ENCODE results near the gene YIPF3.

YIPF3 gene

DNA sequence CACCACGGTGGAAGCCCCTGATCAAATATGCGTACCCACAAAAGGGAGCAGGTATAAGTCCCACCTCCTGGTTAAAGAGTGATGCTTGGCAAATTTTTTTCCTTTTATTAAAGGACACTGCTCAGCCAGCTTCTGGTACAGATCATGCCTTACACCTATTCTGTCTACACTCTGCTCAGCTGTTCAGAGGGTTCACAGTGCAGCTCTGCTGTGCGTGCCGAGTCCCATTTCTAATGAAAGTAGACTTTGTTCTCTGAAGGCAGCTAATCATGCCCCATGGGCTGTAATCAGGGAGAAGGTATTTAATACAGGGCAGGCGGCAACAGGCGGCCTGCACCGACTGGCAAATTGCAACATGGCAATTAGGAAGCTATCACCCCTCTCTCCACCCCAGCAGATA lies 22.9 kb downstream of the YIPF3 start:
- in situ Hi-C loops (cut with MboI; ENCODE audit: low sequenced_read_pairs), result no loop called here

DNA sequence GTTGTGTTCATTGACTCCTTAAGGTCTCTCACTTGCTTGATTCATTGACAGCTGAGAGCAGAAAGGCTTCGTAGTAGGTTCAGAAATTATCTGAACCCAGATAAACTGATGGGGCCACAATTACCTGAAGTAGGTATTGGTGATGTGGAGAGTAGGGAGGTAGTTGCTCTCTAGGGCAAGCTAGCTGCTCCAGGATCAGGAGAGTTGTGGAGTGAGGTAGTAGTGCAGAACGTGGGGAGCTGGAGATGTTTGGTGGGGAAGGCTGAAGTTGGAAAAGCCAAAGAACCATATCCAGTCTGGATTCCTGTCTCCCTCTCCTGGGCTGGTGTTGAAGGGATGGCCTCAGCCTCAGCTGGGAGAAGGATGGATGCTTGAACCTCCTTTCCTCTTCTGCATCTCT lies 23.5 kb downstream of the YIPF3 start:
- in situ Hi-C loops (cut with MboI; ENCODE audit: low sequenced_read_pairs), result no loop called here

DNA sequence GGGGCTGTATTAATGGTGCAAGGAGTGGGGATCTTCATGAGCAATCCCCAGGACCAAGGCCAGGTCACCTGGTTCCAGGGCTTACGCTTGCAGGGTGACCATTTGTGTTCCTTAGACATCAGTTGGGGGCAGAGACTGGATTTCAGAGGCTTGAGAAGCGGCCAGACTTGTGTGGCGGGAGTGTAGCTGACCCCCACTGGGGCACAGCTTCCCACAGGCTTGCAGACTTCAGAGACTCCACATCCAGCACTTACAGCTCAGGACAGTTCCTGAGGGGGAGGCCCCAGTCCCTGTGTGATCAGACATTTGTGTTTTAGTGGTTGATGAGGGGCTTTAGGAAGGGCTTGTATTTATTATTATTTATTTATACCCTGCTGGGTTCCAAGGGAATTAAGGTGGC lies 24.1 kb downstream of the YIPF3 start:
- in situ Hi-C loops (cut with MboI; ENCODE audit: low sequenced_read_pairs), result no loop called here

DNA sequence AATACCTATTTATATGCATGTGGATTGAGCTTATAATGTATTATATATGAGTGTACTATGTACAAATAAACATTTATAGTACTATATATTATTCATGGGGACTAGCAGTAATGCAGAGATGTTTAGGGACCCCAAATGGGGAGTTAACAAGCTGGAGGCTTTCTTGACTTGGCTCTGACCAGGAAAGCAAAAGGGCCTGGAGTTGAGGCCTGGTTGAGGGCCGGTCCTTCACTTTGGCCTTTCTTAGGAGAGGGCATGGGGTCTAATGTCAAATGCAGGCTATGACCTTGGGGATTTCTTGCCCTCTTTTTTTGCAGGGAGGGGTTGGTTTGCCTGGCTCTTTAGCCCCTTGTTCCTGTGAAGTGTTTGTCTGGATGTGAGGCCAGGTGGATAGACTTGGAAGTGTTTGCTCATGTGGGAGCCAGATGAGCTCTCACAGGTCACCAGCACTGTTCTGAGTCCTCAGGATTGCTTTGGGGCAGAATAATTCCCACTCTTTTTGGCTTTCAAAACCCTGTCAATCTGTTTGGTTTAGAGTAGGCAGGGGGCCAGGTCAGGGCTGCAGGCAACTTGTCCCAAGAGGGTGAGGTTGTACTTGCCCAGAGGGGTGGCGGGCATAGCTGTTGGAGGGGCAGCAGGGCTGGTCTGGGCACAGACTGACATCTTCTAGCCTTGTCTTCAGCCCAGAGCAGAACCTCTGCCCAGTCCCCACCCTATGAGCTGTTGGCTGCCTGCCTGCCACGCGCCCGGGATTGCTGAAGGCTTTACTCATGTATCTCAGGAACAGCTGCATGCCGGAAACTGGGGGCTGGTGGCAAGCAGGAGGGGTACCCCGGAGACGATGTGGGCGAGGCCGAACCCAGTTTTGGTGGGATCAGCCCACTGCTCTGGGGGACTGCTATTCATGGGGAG lies 24.7 kb downstream of the YIPF3 start:
- in situ Hi-C loops (cut with MboI; ENCODE audit: low sequenced_read_pairs), result no loop called here

DNA sequence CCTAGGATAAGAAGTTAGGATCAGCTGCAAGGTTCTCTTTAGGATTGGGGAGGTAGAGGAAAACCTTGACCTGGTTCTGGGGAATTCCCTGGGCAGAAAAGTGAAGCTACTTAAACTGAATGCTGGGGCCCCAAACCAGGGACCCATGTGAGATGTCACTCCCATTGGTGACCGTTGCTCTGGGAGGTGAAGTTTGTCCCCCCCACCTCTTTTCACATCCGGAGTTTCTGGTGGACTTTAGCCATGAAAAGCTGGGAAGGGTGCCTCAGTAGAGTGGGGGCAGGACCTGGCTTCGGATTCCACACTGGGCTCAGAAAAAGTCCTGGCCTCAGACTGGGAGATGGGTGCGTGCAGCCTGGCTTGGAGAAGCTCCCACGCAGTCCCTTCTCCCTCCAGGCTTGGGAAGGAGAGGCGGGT lies 26.2 kb downstream of the YIPF3 start:
- in situ Hi-C loops (cut with MboI; ENCODE audit: low sequenced_read_pairs), result no loop called here

DNA sequence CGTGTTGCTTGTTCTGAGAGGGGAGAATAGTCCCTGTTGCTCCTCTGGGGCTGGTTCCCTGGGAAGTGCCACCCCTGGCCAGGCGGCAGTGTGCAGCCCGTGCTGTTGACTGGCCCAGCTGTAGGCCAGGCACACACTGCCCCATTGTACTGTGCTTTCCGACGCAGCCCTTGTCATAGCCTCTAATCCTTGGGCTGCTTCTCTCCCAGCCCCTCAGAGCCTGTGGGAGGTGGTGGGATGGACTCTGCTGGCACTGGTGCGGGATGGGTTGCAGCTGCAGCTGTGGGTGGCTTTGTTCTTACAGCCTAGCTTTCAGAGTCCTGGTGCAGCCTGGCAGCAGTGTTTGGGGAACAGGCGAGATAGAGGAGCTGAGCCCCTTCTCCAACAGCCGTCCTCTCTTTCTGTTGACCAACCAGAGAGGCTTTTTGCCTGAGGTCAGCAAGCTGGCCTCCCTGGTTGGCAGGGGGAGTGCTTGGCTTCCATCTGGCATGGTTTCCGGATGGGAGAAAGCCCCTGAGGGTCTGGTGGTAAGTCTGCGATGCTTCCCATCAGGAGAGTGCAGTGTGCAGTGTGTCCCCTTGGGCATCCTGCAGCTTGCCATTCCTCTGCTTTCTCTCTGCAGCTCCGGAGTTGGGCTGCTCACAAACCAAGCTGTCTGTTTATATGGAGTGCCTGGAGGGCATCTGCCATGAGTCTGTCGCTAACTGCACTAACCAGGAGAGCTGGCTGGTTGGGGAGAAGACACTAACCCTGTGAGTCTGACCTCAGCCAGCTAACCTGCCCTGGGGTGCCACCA lies 27.3 kb downstream of the YIPF3 start:
- in situ Hi-C loops (cut with MboI; ENCODE audit: low sequenced_read_pairs), result no loop called here

DNA sequence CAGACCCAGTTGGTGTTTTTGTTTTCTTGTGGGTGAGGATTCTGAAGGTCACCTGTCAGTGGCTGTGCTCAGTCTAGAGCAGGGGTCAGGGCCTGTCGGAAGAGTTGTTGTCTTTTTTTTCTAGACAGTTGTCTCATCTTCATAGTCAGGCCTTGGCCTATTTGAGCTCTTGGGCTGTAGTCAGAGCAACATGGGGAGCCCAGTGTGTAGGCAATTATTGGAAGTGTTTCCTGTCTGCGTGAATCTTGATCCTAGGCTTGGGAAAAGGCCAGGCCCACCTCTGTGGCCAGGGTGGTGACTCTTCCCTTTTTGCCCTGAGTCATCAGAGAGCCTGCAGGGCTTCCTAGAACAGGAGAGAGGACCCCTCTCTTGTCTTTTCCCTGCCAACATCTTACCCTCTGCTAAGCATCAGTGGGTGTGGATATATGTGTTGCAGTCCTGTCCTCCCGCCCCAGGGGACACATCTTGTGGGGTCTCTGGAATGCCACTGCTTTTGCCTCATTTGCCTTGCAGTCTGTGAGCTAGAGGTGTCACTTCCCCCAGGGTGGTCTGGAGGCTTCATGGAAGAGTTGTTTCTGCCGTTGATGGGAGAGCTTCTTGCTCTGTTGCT lies 28.0 kb downstream of the YIPF3 start:
- in situ Hi-C loops (cut with MboI; ENCODE audit: low sequenced_read_pairs), result no loop called here

DNA sequence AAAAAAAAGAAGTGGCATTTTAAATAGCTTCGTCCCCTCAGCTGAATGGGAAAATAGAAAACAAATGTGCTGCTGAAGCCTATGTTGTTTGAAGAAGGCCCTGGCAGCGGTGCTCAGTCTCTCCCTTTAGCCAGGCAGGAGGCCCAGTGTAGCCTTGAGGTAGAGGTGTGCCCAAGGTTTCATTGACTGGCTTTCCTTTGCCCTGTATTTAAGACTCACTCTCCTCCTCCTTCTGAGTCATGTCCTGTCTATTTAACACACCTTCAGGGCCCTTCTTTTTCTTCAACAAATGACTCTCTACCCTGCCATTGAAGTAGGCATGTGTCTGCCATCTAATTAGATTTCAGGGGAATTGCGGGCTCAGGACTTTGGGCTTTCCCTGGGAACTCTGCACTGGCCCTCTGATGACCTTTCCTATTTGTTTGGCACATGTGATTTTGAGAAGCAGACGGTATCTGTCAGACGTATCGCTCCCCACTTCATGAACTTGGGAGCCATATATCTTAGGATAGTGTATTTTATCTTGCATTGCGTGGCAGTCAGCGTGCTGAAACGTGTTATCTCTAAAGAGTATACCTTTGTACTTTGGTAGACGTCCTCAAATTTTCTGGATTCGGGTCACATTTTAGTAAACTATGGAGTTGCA lies 35.0 kb downstream of the YIPF3 start:
- in situ Hi-C loops (cut with MboI; ENCODE audit: low sequenced_read_pairs), result no loop called here

DNA sequence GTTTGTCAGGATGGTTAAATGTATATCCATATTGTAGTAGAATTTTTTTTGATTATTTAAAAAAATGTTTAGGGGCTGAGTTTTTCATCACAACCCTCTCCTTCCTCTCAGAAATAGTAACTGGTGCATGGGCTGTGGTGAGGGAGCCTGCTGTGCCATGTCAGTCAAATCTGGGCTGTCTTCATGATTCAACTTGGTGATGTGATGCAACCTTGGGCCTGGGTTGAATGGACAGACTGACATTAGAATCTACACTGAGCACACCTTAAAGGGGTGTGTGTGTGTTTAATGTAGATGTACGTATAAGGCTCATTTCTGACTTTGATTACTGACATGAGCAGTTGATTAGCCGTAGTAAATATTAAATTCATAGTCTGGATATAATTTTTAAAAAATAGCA lies 35.7 kb downstream of the YIPF3 start:
- in situ Hi-C loops (cut with MboI; ENCODE audit: low sequenced_read_pairs), result no loop called here

DNA sequence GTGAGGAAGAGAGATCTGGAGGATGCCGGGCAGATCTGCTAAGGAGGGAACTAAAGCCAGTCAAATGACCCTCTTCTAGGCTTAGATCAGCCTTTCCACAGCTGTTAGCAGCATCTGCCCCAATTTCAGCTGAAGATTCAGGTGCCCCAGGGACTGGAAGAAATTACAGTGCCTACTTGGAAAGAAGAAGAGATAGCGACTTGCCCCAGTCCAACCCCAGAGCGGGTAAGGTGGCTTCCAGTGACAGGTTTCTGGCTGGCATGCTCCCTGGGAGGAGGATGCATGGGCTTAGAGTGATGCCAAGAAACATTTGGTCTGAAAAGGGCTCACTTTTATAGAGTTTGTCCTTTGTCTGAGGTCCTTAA lies 38.7 kb downstream of the YIPF3 start:
- in situ Hi-C loops (cut with MboI; ENCODE audit: low sequenced_read_pairs), result no loop called here

DNA sequence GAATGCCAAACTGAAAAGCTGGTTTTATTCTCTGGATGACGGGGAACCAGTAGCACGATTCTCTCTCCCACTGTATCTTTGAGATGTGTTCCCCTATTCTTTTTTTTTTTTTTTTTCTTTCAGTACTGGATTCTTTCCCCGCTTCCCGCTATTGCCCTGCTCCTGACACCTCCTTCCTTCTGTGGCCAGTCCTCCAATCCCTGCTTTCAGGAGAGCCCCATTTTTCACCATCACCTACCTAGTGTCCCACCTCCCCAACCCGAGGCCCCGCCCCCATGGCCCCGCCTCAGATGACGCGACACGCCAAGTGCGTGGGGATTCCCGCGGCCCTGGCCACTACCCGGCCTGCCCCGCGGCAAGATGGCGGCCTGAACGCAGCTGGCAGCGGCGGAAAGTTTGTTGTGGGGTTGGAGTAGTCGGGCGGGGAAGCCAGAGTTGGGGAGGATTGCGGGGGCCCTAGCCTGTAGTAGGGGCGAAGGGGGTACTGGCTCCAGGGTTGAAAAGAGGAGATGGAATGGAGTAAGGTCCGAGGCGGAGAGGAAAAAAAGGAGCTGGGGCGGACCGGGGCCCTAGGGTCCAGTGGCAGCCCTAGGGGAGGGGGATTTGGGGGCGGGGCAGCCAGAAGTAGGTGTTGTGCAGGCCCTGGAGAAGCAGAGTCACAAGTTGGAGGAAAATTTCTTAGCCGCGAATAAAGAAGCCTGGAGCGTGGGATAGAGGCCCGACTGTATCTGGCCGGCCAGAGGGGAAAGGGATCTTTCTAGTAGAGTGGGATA lies 39.3 kb downstream of the YIPF3 start, which contains the start of gene TJAP1:
Gene TJAP1, plus strand, starts transcription at position 336 of the 773 bp plus-strand sequence. CDS start 21,432 bp downstream, outside the sequence.
- in situ Hi-C loops (cut with MboI; ENCODE audit: low sequenced_read_pairs), result no loop called here

DNA sequence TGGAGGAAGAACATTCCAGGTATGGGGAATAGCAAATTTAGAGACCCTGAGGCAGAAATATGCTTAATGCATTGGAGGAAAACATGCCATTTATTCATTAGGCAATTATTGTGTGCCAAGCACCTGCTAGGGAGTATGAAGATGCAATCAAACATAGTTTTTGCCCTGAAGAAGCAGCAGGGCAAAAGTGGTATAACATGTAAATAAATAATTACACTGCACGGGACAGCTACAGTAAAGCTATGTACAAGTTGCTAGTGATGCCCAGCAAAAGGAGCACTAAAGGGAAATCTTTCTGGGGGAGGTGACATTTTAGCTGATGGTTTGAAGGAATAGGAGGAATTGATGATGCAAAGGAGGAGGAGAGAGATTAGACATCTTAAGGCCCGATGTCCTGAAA lies 40.0 kb downstream of the YIPF3 start:
- in situ Hi-C loops (cut with MboI; ENCODE audit: low sequenced_read_pairs), result no loop called here

DNA sequence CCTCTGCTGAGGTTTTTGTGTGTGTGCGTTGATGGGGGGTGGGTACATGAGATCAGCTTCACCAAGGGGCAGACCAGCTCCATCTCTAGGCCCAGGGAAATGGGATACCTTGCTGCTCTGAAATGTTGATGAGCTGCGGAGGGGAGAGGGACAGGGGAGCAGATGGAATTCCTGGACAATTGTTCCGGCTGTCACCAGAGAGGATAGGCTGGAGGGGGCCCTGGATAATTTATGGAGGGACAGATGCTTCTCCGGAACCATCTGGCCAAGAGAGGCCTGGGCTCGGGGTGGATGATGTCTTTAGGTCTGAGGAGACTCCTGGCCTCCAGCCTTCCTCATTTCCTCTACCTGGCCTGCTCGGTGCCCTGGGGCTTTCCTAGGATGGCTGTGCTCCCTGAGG lies 41.2 kb downstream of the YIPF3 start:
- in situ Hi-C loops (cut with MboI; ENCODE audit: low sequenced_read_pairs), result no loop called here

DNA sequence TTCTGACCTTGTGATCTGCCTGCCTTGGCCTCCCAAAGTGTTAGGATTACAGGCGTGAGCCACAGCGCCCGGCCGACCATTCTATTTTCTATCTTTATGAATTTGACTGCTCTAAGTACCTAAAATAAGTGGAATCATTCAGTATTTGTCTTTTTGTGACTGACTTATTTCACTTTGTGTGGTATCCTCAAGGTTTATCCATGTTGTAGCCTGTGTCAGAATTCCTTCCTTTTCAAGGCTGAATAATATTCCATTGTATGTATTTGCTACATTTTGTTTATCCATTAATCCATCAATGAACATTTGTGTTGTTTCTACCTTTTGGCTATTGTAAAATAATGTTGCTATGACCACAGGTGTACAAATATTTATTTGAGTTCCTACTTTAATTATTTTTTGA lies 44.2 kb downstream of the YIPF3 start:
- in situ Hi-C loops (cut with MboI; ENCODE audit: low sequenced_read_pairs), result no loop called here

DNA sequence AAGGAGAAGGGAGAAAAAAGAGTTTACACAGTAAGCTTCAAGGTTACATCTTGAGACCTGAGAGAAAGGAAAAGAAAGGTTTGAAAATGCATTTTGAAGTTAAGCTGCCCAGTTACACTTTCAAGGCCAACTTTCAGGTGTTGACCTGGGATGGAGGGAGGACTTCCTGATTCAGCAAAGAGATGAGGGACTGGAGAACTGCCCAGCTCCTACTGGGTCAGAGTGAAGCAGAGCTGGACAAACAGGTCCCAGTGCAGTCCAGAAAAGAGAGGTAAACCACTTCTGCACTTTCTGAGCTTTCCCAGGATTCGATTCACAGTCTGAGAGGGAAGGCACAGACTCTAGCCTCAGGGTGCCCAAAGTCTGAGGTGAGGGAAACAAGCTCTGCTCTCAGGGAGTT lies 45.3 kb downstream of the YIPF3 start:
- in situ Hi-C loops (cut with MboI; ENCODE audit: low sequenced_read_pairs), result no loop called here

DNA sequence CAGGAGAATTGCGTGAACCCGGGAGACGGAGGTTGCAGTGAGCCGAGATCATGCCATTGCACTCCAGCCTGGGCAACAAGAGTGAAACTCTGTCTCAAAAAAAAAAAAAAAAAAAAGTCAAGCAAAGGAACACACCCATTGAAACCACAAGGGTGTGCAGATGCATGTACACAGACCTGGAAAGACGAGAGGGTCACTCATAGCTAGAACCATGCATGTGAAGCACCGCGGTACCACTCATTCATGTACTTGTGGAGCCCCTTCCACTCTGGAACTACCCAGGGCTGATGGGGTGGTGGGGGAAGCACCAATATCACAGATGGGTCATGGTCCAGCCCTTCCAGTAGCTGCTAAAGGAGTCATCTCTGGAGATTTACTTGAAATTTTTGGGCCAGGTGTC lies 46.8 kb downstream of the YIPF3 start:
- in situ Hi-C loops (cut with MboI; ENCODE audit: low sequenced_read_pairs), result no loop called here

DNA sequence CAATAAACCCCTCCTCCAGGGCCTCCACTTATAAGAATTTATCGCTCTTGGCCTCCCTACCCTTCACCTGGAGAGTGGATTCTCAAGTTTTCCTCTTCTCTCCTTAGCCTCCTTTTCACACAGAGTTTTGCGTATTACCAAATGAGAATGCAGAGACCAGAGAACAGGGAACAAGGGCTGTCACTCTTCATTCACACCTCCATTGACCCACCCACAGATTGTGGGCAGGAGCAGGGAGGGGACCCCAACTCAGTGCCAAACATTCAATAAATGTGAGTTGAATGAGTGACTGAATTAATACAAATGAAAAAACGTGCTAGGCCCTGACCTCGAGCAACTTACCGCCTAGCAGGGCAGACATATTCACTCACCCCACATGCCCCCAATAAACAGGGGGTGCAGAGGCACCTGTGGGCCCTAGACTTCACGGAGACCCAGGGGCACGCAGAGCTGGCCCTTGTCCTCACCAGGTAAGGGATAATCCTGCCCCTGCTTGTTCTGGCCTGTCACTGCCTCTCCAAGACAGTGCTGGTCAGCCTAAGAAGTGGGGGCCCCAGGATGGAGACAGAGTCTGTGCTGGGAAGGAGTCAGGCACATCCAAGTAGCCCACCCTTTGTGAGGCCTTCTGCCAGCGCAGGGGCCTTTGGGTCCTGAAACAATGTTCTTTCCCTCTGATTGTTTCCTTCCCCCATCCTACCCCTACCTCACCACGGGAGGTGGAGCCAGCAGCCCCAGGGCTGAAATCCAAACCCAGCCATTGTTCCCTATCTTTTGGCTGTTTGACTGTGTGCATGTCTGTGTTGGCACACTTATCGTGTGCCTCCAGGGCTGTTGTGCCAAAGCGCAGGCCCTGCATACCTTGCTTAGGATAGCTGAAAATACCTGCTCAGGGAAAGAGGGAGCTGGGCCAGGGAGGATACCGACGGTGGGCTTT lies 47.7 kb downstream of the YIPF3 start:
- in situ Hi-C loops (cut with MboI; ENCODE audit: low sequenced_read_pairs), result no loop called here

DNA sequence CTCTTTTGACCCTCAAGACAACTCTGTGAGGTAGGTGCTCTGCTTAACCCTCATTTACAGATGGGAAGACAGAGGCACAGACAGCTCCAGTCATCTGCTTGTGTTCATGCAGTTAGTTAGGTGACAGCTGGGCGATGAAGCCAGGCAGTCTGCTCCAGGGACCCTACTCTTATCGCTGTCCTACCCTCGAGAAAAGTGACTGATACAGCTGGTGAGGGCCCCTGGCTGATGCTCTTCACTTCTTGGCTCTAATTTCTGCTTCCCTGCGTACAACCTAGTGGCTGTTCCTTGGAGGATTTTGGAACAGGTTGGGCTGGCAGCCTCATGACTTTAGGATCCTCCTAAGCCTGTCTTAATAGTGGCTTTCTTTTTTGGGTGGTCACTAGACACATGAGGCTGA lies 48.5 kb downstream of the YIPF3 start:
- in situ Hi-C loops (cut with MboI; ENCODE audit: low sequenced_read_pairs), result no loop called here

DNA sequence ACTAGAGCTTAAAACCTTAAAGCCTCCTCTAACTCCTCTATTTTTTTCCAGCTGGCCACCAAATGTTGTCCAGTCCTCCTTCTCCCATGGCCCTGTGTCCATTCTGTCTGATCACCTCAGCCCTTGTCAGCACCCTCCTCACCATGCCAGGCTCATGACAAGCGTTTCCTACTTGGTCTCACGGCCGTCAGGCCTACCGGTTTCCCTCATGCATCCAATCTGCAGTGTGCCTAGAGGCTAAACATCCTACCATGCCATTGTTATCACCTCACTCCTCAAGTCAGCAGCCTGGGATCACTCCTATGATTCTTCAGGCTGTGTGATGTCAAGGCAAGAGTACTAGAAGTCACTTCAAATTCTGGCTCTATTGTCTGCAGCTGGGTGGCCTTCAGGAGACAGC lies 49.0 kb downstream of the YIPF3 start:
- in situ Hi-C loops (cut with MboI; ENCODE audit: low sequenced_read_pairs), result no loop called here
